Endodermal cell (in vitro differentiated cells): Measurements from ENCODE around the gene IGF2R. TPM values are rescaled to one million over a fixed set of nuclear protein-coding genes. Genes with fewer than 3 reads are reported as not detected.

Experiments used
- DNase-seq: peaks from one replicate; pipeline ENCODE4 v3.0.0-alpha.2; 2017
- H3K27ac ChIP-seq: 2 replicates; pipeline ENCODE4 v1.5.1; 2013; ENCODE audit warnings: mild to moderate bottlenecking, low read depth, low read length, moderate library complexity
- H3K27me3 ChIP-seq: 2 replicates; pipeline ENCODE4 v1.6.1; 2013; ENCODE audit warnings: mild to moderate bottlenecking, low read length, moderate library complexity; ENCODE audit not compliant: insufficient read depth, control insufficient read depth, poor library complexity, severe bottlenecking
- H3K36me3 ChIP-seq: 2 replicates; pipeline ENCODE4 v1.7.0; 2013; ENCODE audit warnings: mild to moderate bottlenecking, low read length, moderate library complexity; ENCODE audit not compliant: control insufficient read depth, insufficient read depth
- H3K4me1 ChIP-seq: one replicate; pipeline ENCODE4 v1.7.0; 2013; ENCODE audit warnings: low read length; ENCODE audit not compliant: control insufficient read depth, insufficient read depth
- H3K4me3 ChIP-seq: 2 replicates; pipeline ENCODE4 v1.5.1; 2013; ENCODE audit warnings: mild to moderate bottlenecking, low read length, moderate library complexity
- H3K9ac ChIP-seq: 2 replicates; pipeline ENCODE4 v1.6.1; 2013; ENCODE audit warnings: mild to moderate bottlenecking, low read length, moderate library complexity; ENCODE audit not compliant: poor library complexity, severe bottlenecking; ENCODE audit errors: extremely low read depth
- H3K9me3 ChIP-seq: 2 replicates; pipeline ENCODE4 v1.6.1; 2013; ENCODE audit warnings: mild to moderate bottlenecking, low read length, moderate library complexity; ENCODE audit not compliant: control insufficient read depth
- H3K27ac Mint-ChIP-seq: 2 replicates; pipeline ENCODE4 v1.8.0; 2020; ENCODE audit warnings: mixed read lengths
- H3K27me3 Mint-ChIP-seq: 2 replicates; pipeline ENCODE4 v1.8.0; 2021; ENCODE audit warnings: mild to moderate bottlenecking, mixed read lengths; ENCODE audit not compliant: insufficient read depth
- H3K36me3 Mint-ChIP-seq: 2 replicates; pipeline ENCODE4 v1.8.0; 2020; ENCODE audit warnings: low read depth, mixed read lengths
- H3K4me1 Mint-ChIP-seq: 2 replicates; pipeline ENCODE4 v1.8.0; 2020; ENCODE audit warnings: mixed read lengths
- H3K4me3 Mint-ChIP-seq: 2 replicates; pipeline ENCODE4 v1.8.0; 2020; ENCODE audit warnings: mild to moderate bottlenecking, moderate library complexity, mixed read lengths
- H3K9me3 Mint-ChIP-seq: 2 replicates; pipeline ENCODE4 v1.8.0; 2020; ENCODE audit warnings: mild to moderate bottlenecking, mixed read lengths
- WGBS, 2 experiments: methylation state at CpG; one replicate each; pipeline versions ENCODE4 v1.1.5 to v1.1.7; 2013; ENCODE audit warnings: missing lambda C conversion rate in 2 of 2, mixed read lengths in 1 of 2; ENCODE audit not compliant: insufficient coverage in 1 of 2, insufficient read length in 1 of 2; 5-methylcytosine and 5-hydroxymethylcytosine counted together
- total RNA-seq, 2 donors: library from RNA; stranded (reverse); fragmentation: NEBNext Ultra II Directional in 1 of 2; extraction: Animal tissue kit (Norgen Biotek cat#: 25700) in 1 of 2; gene quantifications; 2 replicates in 1 of 2; 3 replicates in 1 of 2; pipeline ENCODE4 v1.2.1, GENCODE V29; 2021
- TF ChIP-seq, protein P1 (sequence below): fragments of 200-600 bp; sonication (generic); conservative IDR thresholded peaks from 2 replicates; pipeline ENCODE4 v1.5.0; 2021; ENCODE audit warnings: antibody characterized with exemption, mild to moderate bottlenecking

IGF2R gene
- total RNA-seq, 2 donors from 2014 or later = 103 to 130 TPM

DNA sequence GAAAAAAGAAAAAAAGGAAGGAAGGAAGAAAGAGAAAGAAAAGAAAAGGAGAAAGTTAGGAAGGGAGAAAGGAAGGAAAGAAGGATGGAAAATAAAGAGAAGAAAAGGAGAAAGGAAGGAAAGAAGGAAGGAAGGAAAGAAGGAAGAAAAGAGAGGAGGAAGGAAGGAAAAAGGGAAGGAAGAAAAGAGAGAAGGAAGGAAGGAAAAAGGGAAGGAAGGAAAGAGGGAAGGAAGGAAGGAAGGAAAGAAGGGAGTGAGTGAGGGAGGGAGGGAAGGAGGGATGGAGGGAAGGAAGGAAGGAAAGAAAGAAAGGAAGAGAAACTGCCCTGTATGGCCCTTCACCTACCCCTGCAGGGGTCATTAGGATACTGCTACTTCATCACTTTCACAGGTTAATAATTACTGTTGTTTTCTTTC is 12.9 kb upstream of the IGF2R start:
- Histone ChIP-seq H3K27ac (no peak overlapping the region), H3K4me1 (no peaks in the 10 kb centered on the region), H3K4me3 (no peak overlapping the region), H3K9me3 (no peaks in the 10 kb centered on the region), H3K36me3 (no peaks in the 10 kb centered on the region), H3K27me3 (peaks cover 2% of the 10 kb centered on the region), H3K9ac (no peak overlapping the region)
- Mint-ChIP-seq H3K9me3 (no peaks in the 10 kb centered on the region), H3K27ac (no peak overlapping the region), H3K4me1 (peaks cover 8% of the 10 kb centered on the region), H3K36me3 (no peaks in the 10 kb centered on the region), H3K4me3 (no peak overlapping the region), H3K27me3 (peaks cover 14% of the 10 kb centered on the region)
- DNase-seq = no peak
- TF ChIP-seq, protein P1, sequence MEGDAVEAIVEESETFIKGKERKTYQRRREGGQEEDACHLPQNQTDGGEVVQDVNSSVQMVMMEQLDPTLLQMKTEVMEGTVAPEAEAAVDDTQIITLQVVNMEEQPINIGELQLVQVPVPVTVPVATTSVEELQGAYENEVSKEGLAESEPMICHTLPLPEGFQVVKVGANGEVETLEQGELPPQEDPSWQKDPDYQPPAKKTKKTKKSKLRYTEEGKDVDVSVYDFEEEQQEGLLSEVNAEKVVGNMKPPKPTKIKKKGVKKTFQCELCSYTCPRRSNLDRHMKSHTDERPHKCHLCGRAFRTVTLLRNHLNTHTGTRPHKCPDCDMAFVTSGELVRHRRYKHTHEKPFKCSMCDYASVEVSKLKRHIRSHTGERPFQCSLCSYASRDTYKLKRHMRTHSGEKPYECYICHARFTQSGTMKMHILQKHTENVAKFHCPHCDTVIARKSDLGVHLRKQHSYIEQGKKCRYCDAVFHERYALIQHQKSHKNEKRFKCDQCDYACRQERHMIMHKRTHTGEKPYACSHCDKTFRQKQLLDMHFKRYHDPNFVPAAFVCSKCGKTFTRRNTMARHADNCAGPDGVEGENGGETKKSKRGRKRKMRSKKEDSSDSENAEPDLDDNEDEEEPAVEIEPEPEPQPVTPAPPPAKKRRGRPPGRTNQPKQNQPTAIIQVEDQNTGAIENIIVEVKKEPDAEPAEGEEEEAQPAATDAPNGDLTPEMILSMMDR = peak; percentile 35

DNA sequence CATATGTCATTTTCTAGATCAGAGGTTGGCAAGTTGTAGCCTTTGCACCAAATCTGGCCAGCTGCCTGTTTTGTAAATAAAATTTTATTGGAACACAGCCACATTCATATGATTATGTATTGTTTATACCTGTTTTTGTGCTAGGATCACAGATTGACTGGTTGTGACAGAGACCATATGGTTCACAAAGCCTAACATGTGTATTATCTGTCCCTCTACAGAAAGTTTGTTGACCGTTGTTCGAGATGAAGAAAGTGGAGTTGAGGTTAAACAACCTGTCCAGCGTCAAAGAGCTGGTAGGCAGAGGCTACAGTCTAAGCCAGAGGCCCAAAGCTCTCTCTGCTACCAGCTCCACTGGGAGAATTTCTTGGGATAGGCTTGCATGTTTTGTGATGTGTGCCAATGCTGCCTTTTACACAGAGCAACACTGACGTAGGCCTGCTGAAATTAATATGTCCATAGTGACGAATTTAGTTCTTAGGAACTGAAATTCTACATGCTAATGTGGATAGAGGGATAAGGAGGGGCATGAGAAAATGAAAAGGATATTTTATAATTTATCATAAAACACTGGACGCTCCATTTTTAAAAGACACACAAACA is 11.7 kb upstream of the IGF2R start:
- no peak overlapping the region for H3K4me3 Mint-ChIP-seq
- peaks cover 23% of the 10 kb centered on the region for H3K27me3 Mint-ChIP-seq
- no peaks in the 10 kb centered on the region for H3K36me3 ChIP-seq
- no peak overlapping the region for H3K9ac ChIP-seq
- peaks cover 14% of the 10 kb centered on the region for H3K27me3 ChIP-seq
- no peak overlapping the region for H3K27ac Mint-ChIP-seq
- H3K4me1 ChIP-seq = no peaks in the 10 kb centered on the region
- H3K9me3 ChIP-seq = no peaks in the 10 kb centered on the region
- H3K4me1 Mint-ChIP-seq = peaks cover 3% of the 10 kb centered on the region
- no peak overlapping the region for H3K4me3 ChIP-seq
- H3K27ac ChIP-seq = no peak overlapping the region
- TF ChIP-seq, protein P1 = no peak
- DNase-seq = no peak
- 91 to 95% methylated on average over 3 to 6 of the region's 6 CpGs for WGBS, 2 experiments
- H3K9me3 Mint-ChIP-seq = no peaks in the 10 kb centered on the region
- H3K36me3 Mint-ChIP-seq = no peaks in the 10 kb centered on the region

DNA sequence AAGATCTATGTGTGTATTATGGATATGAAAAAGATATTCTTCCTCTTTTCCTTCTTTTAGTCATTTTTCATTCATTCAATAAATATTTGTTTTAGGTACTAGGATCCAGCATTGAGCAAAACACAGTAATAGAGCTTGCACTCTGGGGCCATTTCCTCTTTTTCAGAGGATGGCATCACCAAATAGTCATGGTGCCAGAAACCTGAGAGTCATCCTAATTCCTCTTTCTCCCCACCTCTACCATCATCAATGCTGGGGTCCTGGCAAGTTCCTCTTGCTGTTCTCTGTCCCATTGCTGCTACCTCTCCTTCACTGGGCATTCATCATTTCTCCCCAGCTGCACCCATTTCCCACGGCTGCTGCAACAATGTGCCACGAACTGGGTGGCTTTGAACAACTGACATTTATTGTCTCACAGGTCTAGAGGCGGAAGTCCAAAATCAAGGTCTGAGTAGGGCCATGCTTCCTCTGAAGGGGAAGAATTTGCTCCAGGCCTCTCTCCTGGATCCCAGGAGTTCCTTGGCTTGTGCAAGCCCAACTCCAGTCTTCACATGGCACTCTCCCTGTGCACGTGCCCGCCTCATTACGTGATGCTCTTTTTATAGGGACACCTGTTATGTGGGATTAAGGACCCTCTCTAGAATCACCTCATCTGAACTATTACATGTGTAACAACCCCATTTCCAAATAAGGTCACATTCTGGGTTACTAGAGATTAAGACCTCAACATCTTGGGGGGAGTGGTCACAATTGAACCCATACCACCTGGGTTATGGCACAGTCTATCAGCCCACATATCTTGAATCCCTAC is 9.5 kb upstream of the IGF2R start:
- TF ChIP-seq, protein P1 = no peak
- DNase-seq = no peak
- Mint-ChIP-seq H3K36me3 (no peaks in the 10 kb centered on the region), H3K27me3 (peaks cover 45% of the 10 kb centered on the region), H3K4me1 (no peaks in the 10 kb centered on the region), H3K27ac (no peak overlapping the region), H3K4me3 (no peak overlapping the region), H3K9me3 (no peaks in the 10 kb centered on the region)
- no peak overlapping the region for H3K27ac ChIP-seq
- H3K27me3 ChIP-seq = peaks cover 36% of the 10 kb centered on the region
- no peak overlapping the region for H3K4me3 ChIP-seq
- no peaks in the 10 kb centered on the region for H3K4me1 ChIP-seq
- no peak overlapping the region for H3K9ac ChIP-seq
- no peaks in the 10 kb centered on the region for H3K36me3 ChIP-seq
- no peaks in the 10 kb centered on the region for H3K9me3 ChIP-seq
- WGBS, 2 experiments = 89 to 91% methylated on average over 3 to 6 of the region's 6 CpGs
